ENCODE data around the gene CDK5RAP3.

CDK5RAP3 gene

GRCh38 chr17:47949946-47950345 is 21.0 kb upstream of the CDK5RAP3 start:
- DNase-seq: peak; percentile 5

DNA sequence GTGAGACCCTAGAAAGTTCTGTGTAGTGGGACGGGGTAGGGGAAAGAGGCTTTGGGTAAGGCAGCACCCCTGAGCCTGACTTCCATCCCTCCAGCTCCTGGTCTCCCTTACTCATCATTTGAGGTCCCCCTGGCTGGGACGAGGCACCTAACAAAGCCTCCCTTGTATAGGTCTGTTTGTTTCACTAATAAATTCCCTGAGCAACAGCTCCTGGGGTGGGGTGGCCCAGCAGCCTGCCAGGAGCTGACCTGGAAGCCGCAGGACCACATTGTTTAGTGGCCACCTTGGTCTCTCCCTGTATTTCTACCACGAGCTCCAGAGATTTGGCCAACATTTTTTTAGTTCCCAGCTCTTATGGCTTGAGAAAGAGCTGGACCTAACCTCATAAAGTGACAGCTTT is 20.5 kb upstream of the CDK5RAP3 start:
- DNase-seq: no peak

DNA sequence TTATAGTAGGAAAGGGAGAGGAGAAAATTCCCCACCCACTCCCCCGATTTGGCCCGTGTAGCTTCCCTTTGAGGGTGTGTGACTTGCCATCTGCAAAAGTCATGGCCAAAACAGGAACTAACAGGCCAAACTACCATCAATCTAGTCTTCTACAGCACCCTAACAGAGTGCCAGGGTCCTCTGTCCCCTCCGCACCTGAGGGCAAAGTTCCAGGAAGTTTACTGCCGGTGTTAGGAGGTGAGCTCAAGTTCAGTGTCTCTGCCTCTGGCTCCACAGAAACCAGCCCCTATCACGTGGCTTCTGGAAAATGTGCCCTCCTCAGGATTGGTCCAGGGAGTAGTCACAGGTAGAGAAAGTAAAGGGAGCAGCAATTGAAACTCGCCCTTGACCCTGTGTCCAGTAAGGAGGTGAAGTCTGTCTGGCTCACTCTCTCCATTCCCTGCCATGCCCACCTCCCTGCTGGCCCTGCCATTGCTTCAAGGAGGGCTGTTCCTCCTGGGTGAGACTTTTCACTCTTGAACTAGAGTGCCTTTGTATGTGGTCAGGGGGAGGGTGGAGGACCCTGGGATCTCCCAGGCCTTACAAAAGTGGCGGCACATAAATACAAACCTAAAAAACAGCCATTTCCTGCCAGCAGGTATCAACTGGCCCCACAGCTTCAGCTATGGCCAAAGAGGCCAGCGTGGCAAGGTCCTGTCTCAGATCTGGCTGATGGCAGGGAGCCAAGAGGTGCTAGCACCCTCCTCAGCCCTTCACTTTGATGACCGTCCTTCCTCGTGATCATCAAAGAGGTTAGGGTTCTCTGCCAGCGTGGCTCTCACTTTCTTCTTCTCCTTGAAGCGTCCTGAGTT is 18.5 kb upstream of the CDK5RAP3 start:
- DNase-seq: no peak

DNA sequence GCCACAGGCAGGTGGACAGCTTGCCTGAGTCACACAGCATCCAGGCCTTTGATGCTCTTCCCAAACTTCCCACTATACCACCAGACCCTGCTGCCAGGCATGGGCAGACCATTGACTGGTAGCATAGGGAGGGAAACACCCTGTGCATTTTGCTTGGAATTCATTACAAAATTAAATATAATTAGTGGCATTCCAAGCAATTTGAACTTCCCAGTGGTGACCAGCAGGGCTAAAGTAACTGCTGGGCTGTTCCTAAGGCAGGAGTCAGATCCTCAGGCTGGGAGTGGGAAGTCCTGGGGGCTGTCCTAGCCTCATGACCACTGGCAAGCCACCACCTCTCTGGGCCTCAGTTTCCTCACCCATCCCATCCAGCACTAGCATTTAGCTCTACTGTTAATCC is 17.0 kb upstream of the CDK5RAP3 start:
- no peak for DNase-seq

DNA sequence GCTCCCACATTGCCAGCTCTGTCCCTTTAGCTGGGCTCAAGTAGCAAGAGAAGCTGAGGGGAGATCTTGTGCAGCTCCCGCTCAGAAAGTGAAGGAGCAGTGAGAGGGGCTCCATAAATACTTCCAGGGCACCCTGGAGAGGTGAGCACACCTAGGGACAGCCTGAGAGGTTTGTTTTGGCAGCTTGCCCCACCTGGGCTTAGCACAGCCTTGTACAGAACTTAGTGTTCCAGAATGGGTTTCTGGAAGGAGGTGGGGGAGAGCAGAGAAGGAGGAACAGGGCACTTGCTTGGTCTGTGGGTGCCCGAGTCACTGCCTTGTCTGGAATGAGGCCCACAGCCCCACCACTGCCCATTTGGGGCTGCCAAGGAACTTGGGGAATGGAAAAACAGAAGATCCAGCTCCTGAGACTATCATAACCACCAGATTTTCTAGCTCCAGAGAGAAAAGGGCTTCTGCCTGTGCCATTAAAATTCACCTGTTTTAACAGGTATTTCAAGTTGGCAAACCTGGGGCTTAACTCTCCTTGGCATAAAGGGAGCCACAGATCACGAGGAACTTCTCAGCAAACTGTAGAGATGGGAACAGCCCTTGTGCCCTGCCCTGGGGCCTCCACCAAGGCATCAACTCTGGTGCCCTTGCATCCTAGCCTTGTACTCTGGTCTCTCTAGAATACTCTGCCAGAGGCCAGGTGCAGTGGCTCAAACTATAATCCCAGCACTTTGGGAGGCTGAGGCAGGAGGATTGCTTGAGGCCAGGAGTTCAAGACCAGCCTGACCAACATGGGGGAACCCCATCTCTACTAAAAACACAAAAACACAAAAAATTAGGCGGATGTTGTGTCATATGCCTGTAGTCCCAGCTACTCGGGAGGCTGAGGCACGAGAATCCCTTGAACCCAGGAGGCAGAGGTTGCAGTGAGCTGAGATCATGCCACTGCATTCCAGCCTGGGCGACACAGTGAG is 15.1 kb upstream of the CDK5RAP3 start:
- DNase-seq: peak; percentile 64

DNA sequence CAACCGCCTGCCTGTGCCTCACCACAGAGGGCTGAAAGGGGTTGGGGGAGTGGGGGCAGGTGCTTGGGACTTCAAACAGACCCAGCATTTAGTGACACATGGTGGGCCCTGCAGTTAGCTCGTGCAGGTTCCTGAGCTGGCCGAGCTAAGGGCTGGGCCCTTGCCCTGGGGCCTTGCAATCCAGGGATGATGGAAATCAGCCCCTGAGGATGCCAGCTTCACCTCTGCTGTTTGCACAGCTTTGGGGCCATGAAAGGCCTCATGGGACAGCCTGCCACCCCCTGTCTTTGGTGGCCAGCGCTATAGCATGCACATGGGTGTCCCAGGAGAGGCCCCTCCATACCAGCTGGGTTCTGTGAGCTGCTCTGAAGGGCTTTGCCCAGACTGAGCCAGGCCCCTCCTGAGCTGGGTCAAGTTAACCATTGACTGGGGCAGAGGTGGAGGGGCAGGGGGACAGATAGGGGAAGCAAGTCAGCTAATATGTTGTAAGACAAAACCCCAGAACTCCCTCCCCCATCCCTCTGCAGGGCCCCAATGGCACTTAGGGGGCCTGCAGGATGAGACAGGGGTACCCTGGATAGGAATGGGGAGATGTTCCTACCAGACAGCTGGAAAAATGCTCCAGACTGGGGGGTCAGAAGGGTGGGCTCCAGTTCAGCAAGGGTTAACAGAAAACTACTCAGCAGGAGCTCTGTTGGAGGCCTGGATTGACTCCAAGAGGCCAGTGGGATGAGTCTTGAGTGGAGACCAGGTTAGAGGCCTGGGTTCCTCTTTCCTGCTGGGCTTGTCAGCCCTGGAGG is 13.9 kb upstream of the CDK5RAP3 start:
- peak; percentile 74 for DNase-seq

- DNase-seq: peak; percentile 94
Measured at GRCh38 chr17:47957591-47958490, 13.1 kb upstream of the CDK5RAP3 start, which contains the start of gene PRR15L. TSS of gene PRR15L (minus strand) at chr17:47957883. CDS start at chr17:47953234, 4,649 bp downstream.

GRCh38 chr17:47959825-47960655 is 10.9 kb upstream of the CDK5RAP3 start:
- DNase-seq: peak; percentile 92

DNA sequence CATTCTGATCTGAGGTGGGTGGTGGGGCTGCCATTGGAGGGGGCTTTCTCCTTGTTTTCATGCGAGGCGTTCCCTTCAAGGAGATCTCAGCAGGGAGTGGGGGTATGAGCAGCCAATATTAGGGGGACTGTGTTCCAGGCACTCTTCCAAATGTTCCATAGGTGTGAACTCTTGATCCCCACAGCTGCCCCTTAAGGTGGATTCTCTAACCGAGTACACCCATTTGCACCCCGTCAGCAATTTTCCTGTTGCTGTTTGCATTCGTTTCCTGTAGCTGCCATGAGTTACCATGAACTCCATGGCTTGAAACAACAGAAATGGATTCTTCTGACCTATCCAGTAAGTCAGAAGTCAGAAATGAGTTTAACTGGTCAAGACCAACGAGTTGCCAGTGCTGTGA is 9.5 kb upstream of the CDK5RAP3 start:
- DNase-seq: no peak

DNA sequence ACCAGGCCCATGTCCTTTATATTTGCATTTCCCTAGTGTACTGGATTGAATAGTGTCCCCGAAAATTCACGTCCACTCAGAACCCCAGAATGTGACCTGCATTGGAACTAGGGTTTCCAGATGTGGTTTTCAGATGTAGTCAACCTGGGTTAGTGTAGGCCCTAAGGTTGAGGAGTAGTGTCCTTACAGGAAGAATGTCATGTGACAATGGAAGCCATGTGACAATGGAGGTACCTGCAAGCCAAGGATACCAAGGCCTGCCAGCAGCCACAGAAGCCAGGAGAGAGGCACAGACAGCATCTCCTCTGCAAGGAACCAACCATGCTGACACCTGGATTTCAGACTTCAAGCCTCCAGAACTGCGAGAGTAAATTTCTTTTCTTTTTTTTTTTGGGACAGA is 8.0 kb upstream of the CDK5RAP3 start:
- no peak for DNase-seq

DNA sequence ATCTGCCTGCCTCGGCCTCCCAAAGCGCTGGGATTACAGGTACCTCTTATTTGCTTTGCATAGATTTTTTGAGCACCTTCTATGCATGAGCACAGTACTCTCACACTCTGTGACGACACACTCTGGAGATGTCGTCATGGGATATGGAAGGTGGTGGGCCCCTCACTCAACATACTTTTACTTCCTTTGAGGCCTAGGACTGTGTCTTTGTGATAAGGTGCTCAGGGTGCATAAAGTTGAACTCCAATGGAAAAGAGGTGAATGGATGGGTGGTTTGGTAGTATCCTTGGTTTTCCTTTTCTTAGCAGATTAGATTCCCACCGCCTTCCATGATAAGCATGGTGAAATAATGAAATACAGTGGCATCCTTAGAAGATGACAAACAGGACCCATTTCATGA is 6.1 kb upstream of the CDK5RAP3 start:
- no peak for DNase-seq

GRCh38 chr17:47966079-47966519 is 4.8 kb upstream of the CDK5RAP3 start:
- no peak for DNase-seq

- DNase-seq: no peak
Measured at GRCh38 chr17:47967607-47968252, 3.2 kb upstream of the CDK5RAP3 start.

GRCh38 chr17:47968836-47969235 is 2.1 kb upstream of the CDK5RAP3 start:
- DNase-seq: no peak

- no peak for DNase-seq
Measured at GRCh38 chr17:47969930-47970724, 786 bp upstream of the CDK5RAP3 start.

DNA sequence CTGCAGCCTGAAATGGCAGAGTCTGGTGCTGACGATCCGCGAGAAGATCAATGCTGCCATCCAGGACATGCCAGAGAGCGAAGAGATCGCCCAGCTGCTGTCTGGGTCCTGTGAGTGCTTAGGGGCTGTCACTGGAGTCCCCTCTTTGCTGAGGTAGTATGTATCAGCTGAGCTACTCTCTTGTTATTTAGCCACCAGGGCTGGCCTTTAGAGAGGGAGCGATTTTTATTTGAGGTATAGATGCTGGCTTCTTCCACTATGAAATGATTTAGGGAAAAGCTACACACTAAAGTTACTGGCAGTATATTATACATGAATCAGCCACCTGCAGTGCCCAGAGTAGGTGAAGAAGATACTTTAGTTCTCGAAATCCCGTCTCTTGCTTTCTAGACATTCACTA is 2.6 kb downstream of the CDK5RAP3 start:
- no peak for DNase-seq

DNA sequence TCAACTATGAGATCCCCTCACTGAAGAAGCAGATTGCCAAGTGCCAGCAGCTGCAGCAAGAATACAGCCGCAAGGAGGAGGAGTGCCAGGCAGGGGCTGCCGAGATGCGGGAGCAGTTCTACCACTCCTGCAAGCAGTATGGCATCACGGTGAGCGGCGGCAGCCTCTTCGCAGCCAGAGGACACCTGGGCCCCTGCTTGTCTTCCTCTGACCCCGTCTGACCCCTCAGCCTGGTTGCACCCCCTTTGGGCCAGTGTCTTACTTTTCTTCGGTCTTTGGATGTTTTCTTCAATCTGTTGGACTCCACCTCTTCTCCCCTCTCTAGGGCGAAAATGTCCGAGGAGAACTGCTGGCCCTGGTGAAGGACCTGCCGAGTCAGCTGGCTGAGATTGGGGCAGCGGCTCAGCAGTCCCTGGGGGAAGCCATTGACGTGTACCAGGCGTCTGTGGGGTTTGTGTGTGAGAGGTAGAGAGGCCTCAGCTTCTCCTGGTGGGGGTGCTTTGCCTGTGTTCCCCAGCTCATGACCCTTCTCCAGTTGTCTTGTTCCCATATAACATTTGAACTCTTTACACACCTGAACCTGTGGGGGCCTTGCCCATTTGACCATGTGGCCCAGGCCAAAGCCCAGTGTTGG is 4.4 kb downstream of the CDK5RAP3 start:
- DNase-seq: no peak

- DNase-seq: no peak
Measured at GRCh38 chr17:47975823-47976205, 4.9 kb downstream of the CDK5RAP3 start.

DNA sequence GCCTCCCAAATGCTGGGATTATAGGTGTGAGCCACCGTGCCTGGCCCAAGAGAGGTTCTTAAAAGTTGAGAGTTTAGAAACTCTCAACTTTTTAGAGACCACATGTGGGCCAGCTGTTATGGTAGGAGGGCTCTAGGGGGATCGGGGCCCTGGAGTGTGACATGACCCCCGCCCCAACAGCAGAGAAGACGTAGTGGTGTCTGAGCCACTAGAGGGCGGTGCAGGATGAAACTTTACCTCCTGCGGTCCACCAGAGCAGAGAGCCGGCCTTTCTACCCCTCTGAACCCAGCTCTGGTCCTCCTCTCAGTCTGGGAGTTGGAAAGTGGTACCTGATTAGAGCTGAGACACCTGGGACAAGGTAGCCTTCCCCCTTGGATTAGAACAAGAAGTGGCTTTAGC is 7.4 kb downstream of the CDK5RAP3 start:
- peak; percentile 66 for DNase-seq
